ENCODE measurements around the gene ACIN1. TPM values are rescaled to one million over a fixed set of nuclear protein-coding genes. Genes with fewer than 3 reads are reported as not detected.

ACIN1 gene
- total and polyA plus RNA-seq, 2 of the 13 experiments (the other 11 are each of a cell fraction or from before 2014, with no cell fraction given), result 165 to 183 TPM

- peak; percentile 91 for TF ChIP-seq ZHX1 (CRISPR knock-in tag; IDR thresholded peaks at IDR 0.05; ENCODE audit: low read depth)
- TF ChIP-seq, protein P1, sequence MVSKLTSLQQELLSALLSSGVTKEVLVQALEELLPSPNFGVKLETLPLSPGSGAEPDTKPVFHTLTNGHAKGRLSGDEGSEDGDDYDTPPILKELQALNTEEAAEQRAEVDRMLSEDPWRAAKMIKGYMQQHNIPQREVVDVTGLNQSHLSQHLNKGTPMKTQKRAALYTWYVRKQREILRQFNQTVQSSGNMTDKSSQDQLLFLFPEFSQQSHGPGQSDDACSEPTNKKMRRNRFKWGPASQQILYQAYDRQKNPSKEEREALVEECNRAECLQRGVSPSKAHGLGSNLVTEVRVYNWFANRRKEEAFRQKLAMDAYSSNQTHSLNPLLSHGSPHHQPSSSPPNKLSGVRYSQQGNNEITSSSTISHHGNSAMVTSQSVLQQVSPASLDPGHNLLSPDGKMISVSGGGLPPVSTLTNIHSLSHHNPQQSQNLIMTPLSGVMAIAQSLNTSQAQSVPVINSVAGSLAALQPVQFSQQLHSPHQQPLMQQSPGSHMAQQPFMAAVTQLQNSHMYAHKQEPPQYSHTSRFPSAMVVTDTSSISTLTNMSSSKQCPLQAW (CRISPR knock-in tag; IDR thresholded peaks at IDR 0.05), result peak; percentile 94
- peak; percentile 72 for TF ChIP-seq ZNF263 (CRISPR knock-in tag; IDR thresholded peaks at IDR 0.05)
- TF ChIP-seq ZNF781 (CRISPR knock-in tag; IDR thresholded peaks at IDR 0.05; ENCODE audit: borderline replicate concordance, not compliant biosample characterization), result peak; percentile 84
- TF ChIP-seq ZFP1 (CRISPR knock-in tag; IDR thresholded peaks at IDR 0.05), result no peak
- TF ChIP-seq JUN (CRISPR knock-in tag; IDR thresholded peaks at IDR 0.05), result 0 out of 2 replicates have a peak, but pooled peaks have one; percentile 87
- peak; percentile 54; the same call in 1 of the 2 replicates for TF ChIP-seq ELF1 (CRISPR knock-in tag; IDR thresholded peaks at IDR 0.05)
- peak; percentile 75; the same call in 1 of the 2 replicates for TF ChIP-seq ZNF331 (CRISPR knock-in tag; IDR thresholded peaks at IDR 0.05)
- TF ChIP-seq KDM3A (CRISPR knock-in tag; IDR thresholded peaks at IDR 0.05; ENCODE audit: low read depth), result peak; percentile 99
- peak; percentile 89 for TF ChIP-seq JARID2 (CRISPR knock-in tag; IDR thresholded peaks at IDR 0.05; ENCODE audit: insufficient replicate concordance)
- TF ChIP-seq NFIB (CRISPR knock-in tag; IDR thresholded peaks at IDR 0.05; ENCODE audit: borderline replicate concordance), result no peak
- no peak for TF ChIP-seq FOXP1 (IDR thresholded peaks at IDR 0.05)
- TF ChIP-seq FOXP1 (CRISPR knock-in tag; IDR thresholded peaks at IDR 0.05), result no peak
- 0 out of 2 replicates have a peak, but pooled peaks have one; percentile 86 for TF ChIP-seq ZNF552 (CRISPR knock-in tag; IDR thresholded peaks at IDR 0.05; ENCODE audit: borderline replicate concordance)
- TF ChIP-seq REPIN1 (CRISPR knock-in tag; IDR thresholded peaks at IDR 0.05; ENCODE audit: borderline replicate concordance, low read depth), result peak; percentile 93; the same call in 1 of the 2 replicates
- peak; percentile 75; the same call in 1 of the 2 replicates for TF ChIP-seq HOMEZ (CRISPR knock-in tag; IDR thresholded peaks at IDR 0.05; ENCODE audit: low read depth)
- TF ChIP-seq ZNF549 (CRISPR knock-in tag; IDR thresholded peaks at IDR 0.05), result no peak; the same call in 1 of the 2 replicates
- TF ChIP-seq, protein P2, sequence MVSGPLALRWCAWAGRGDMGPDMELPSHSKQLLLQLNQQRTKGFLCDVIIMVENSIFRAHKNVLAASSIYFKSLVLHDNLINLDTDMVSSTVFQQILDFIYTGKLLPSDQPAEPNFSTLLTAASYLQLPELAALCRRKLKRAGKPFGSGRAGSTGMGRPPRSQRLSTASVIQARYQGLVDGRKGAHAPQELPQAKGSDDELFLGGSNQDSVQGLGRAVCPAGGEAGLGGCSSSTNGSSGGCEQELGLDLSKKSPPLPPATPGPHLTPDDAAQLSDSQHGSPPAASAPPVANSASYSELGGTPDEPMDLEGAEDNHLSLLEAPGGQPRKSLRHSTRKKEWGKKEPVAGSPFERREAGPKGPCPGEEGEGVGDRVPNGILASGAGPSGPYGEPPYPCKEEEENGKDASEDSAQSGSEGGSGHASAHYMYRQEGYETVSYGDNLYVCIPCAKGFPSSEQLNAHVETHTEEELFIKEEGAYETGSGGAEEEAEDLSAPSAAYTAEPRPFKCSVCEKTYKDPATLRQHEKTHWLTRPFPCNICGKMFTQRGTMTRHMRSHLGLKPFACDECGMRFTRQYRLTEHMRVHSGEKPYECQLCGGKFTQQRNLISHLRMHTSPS (CRISPR knock-in tag; IDR thresholded peaks at IDR 0.05; ENCODE audit: low read depth), result peak; percentile 52
- TF ChIP-seq ZNF362 (CRISPR knock-in tag; IDR thresholded peaks at IDR 0.05; ENCODE audit: borderline replicate concordance), result no peak
- TF ChIP-seq ZBTB7B (CRISPR knock-in tag; IDR thresholded peaks at IDR 0.05), result no peak; the same call in 1 of the 2 replicates
Measured at GRCh38 chr14:23057757-23058653, 36.9 kb downstream of the ACIN1 start (continued).

Measured in HepG2 (cell line).